GM18873 (cell line): ENCODE measurements around the gene NHSL1.

ENCODE experiments used
- ATAC-seq: cut with Tn5 transposase; IDR thresholded peaks from one replicate; pipeline ENCODE4 v1.9.1; 2021; ENCODE audit warnings: mild to moderate bottlenecking, moderate library complexity, moderate number of reproducible peaks; ENCODE audit not compliant: unreplicated experiment, low FRiP score

Gene NHSL1

GRCh38 chr6:138525355-138525754 lies 26.1 kb upstream of the NHSL1 start:
- no peak for ATAC-seq

GRCh38 chr6:138524526-138524925 lies 25.2 kb upstream of the NHSL1 start:
- no peak for ATAC-seq

- ATAC-seq: no peak
Observed at GRCh38 chr6:138523347-138524210, 24.3 kb upstream of the NHSL1 start.

GRCh38 chr6:138522611-138523010 lies 23.3 kb upstream of the NHSL1 start:
- no peak for ATAC-seq

GRCh38 chr6:138521790-138522189 lies 22.5 kb upstream of the NHSL1 start:
- no peak for ATAC-seq

GRCh38 chr6:138520463-138520862 lies 21.2 kb upstream of the NHSL1 start:
- ATAC-seq: no peak

GRCh38 chr6:138518054-138518453 lies 18.8 kb upstream of the NHSL1 start:
- ATAC-seq: no peak

- ATAC-seq: no peak
Observed at GRCh38 chr6:138517635-138518034, 18.3 kb upstream of the NHSL1 start.

- ATAC-seq: no peak
Observed at GRCh38 chr6:138515657-138516248, 16.5 kb upstream of the NHSL1 start.

- no peak for ATAC-seq
Observed at GRCh38 chr6:138514860-138515540, 15.7 kb upstream of the NHSL1 start.

GRCh38 chr6:138512609-138513008 lies 13.3 kb upstream of the NHSL1 start:
- ATAC-seq: no peak

- no peak for ATAC-seq
Observed at GRCh38 chr6:138510093-138510492, 10.8 kb upstream of the NHSL1 start.

GRCh38 chr6:138509371-138509770 lies 10.1 kb upstream of the NHSL1 start:
- ATAC-seq: no peak

GRCh38 chr6:138508676-138508988 lies 9.3 kb upstream of the NHSL1 start:
- no peak for ATAC-seq

- ATAC-seq: no peak
Observed at GRCh38 chr6:138507977-138508675, 8.8 kb upstream of the NHSL1 start.

- ATAC-seq: no peak
Observed at GRCh38 chr6:138504764-138505689, 5.7 kb upstream of the NHSL1 start.

- no peak for ATAC-seq
Observed at GRCh38 chr6:138503881-138504680, 4.8 kb upstream of the NHSL1 start.

GRCh38 chr6:138502546-138502945 lies 3.3 kb upstream of the NHSL1 start:
- no peak for ATAC-seq

- no peak for ATAC-seq
Observed at GRCh38 chr6:138500867-138501446, 1.7 kb upstream of the NHSL1 start.
